HCT116 (cell line): ENCODE results near the gene CPLX3. TPM values are rescaled to one million over a fixed set of nuclear protein-coding genes. Genes with fewer than 3 reads are reported as not detected.

ENCODE experiments used
- ATAC-seq: fragments of 200-7000 bp; cut with Tn5 transposase; 2 replicates; pipeline ENCODE4 v1.9.1; 2020; ENCODE audit warnings: mild to moderate bottlenecking, moderate library complexity
- BruUV-seq: library from RNA; stranded (reverse); fragments of 400-500 nt; replicated peaks from 2 replicates; lab custom pipeline; 2021; lab: Mats Ljungman, UMichigan
- CTCF ChIA-PET: fragments of 300-600 bp; sonication (Branson Sonifier 250); formaldehyde crosslinking; loops from one replicate; lab custom pipeline; 2021; ENCODE audit warnings: antibody characterized with exemption; lab: Charles Lee
- POLR2A ChIA-PET: fragments of 300-600, 350-600 bp; sonication (Branson Sonifier 250); formaldehyde crosslinking; loops from one replicate; lab custom pipeline; 2021; ENCODE audit warnings: antibody characterized with exemption; lab: Charles Lee
- RAD21 ChIA-PET, 2 experiments: fragments of 300-600 bp; sonication (Branson Sonifier 250); formaldehyde crosslinking; loops; one replicate each; lab custom pipeline; 2023; ENCODE audit warnings: low total read pairs in 2 of 2; ENCODE audit not compliant: uncharacterized antibody in 2 of 2, unreplicated experiment in 2 of 2, low non-redundant PET in 1 of 2; lab: Charles Lee
- DNase-seq: peaks from one replicate; pipeline ENCODE4 v3.0.0-alpha.2; 2010; ENCODE audit warnings: low read depth, low spot score
- H2AFZ ChIP-seq: fragments of 200-600 bp; shearing (Covaris generic), sonication (generic); 2 replicates; pipeline ENCODE4 v1.6.1; 2017; ENCODE audit warnings: low read depth, mixed run types, mixed read lengths, antibody characterized with exemption, low read length; ENCODE audit not compliant: poor library complexity, severe bottlenecking
- H3K27ac ChIP-seq: 2 replicates; pipeline ENCODE4 v1.5.1; 2012; ENCODE audit warnings: low read depth, low read length
- H3K27me3 ChIP-seq: fragments of 200-600 bp; sonication (generic); 2 replicates; pipeline ENCODE4 v1.6.1; 2016; ENCODE audit warnings: mixed run types, low read length, mixed read lengths; ENCODE audit not compliant: insufficient read depth
- H3K36me3 ChIP-seq, 2 experiments: fragments of 200-500 bp in 1 of 2; fragments of 200-600 bp in 1 of 2; sonication (Bioruptor generic) in 1 of 2; sonication (generic) in 1 of 2; 2 replicates each; pipeline versions ENCODE4 v1.5.1 to v1.6.1; 2014 to 2016; ENCODE audit warnings: low read length in 2 of 2, inconsistent platforms in 1 of 2, mixed read lengths in 1 of 2, mixed run types in 1 of 2; ENCODE audit not compliant: insufficient read depth in 2 of 2, control insufficient read depth in 1 of 2
- H3K4me1 ChIP-seq, 2 experiments: fragments of 200-600 bp in 1 of 2; sonication (generic) in 1 of 2; 2 replicates each; pipeline versions ENCODE4 v1.5.1 to v1.6.1; 2012 to 2017; ENCODE audit warnings: low read length in 2 of 2, inconsistent platforms in 1 of 2, mild to moderate bottlenecking in 1 of 2, mixed read lengths in 1 of 2, mixed run types in 1 of 2, moderate library complexity in 1 of 2; ENCODE audit not compliant: insufficient read depth in 2 of 2, control insufficient read depth in 1 of 2
- H3K4me2 ChIP-seq: fragments of 200-600 bp; sonication (generic); 2 replicates; pipeline ENCODE4 v1.6.1; 2017; ENCODE audit warnings: mixed run types, low read length, mixed read lengths
- H3K4me3 ChIP-seq, 2 experiments: fragments of 200-600 bp in 1 of 2; sonication (generic) in 1 of 2; replicated peaks in 1 of 2; 2 replicates each; pipeline ENCODE4 v1.5.1; 2011 to 2016; ENCODE audit warnings: low read length in 2 of 2, control low read depth in 1 of 2, low read depth in 1 of 2, mild to moderate bottlenecking in 1 of 2, mixed read lengths in 1 of 2, mixed run types in 1 of 2
- H3K79me2 ChIP-seq: fragments of 200-600 bp; sonication (generic); 2 replicates; pipeline ENCODE4 v1.6.1; 2017; ENCODE audit warnings: mild to moderate bottlenecking, mixed run types, low read length, moderate library complexity, mixed read lengths; ENCODE audit not compliant: insufficient read depth
- H3K9ac ChIP-seq: fragments of 200-600 bp; sonication (generic); 2 replicates; pipeline ENCODE4 v1.6.1; 2016; ENCODE audit warnings: low read length, mixed read lengths
- H3K9me2 ChIP-seq: fragments of 200-600 bp; sonication (generic), shearing (Covaris generic); 2 replicates; pipeline ENCODE4 v1.6.1; 2017; ENCODE audit warnings: mixed run types, mild to moderate bottlenecking, moderate library complexity; ENCODE audit not compliant: insufficient read depth
- H3K9me3 ChIP-seq, 2 experiments: fragments of 200-500 bp in 1 of 2; fragments of 200-600 bp in 1 of 2; sonication (Bioruptor generic) in 1 of 2; sonication (generic) in 1 of 2; 2 replicates each; pipeline ENCODE4 v1.6.1; 2014 to 2017; ENCODE audit warnings: low read length in 2 of 2, mixed read lengths in 2 of 2, inconsistent platforms in 1 of 2, low read depth in 1 of 2, mild to moderate bottlenecking in 1 of 2, mixed run types in 1 of 2, moderate library complexity in 1 of 2; ENCODE audit not compliant: control insufficient read depth in 1 of 2, insufficient read depth in 1 of 2
- H4K20me1 ChIP-seq: fragments of 200-600 bp; sonication (generic), shearing (Covaris generic); 2 replicates; pipeline ENCODE4 v1.6.1; 2017; ENCODE audit warnings: mixed run types, mild to moderate bottlenecking, moderate library complexity; ENCODE audit not compliant: insufficient read depth
- EZH2phosphoT487 ChIP-seq: fragments of 200-600 bp; IDR thresholded peaks from 2 replicates; pipeline ENCODE4 v1.6.1; 2018; ENCODE audit warnings: antibody characterized with exemption, borderline replicate concordance
- POLR2AphosphoS5 ChIP-seq: IDR thresholded peaks from 2 replicates; pipeline ENCODE4 v1.6.1; 2011; ENCODE audit warnings: mild to moderate bottlenecking, low read depth, low read length, moderate library complexity
- RAD21 ChIP-seq: IDR thresholded peaks from 2 replicates; pipeline ENCODE4 v1.6.1; 2012; ENCODE audit warnings: low read depth, mild to moderate bottlenecking
- SRF ChIP-seq: IDR thresholded peaks from 2 replicates; pipeline ENCODE4 v1.6.1; 2012; ENCODE audit warnings: low read depth
- TCF7L2 ChIP-seq: IDR thresholded peaks from 2 replicates; pipeline ENCODE4 v1.7.0; 2011; ENCODE audit warnings: borderline replicate concordance, inconsistent platforms; ENCODE audit not compliant: insufficient read depth, insufficient read length; ENCODE audit errors: extremely low read depth
- ZNF274 ChIP-seq: fragments of 200-500 bp; sonication (Bioruptor generic); IDR thresholded peaks from 2 replicates; pipeline ENCODE4 v1.6.1; 2014; ENCODE audit warnings: mild to moderate bottlenecking, low read depth, low read length, inconsistent platforms
- intact Hi-C: fragments of 100-400 bp; cut with micrococcal nuclease; formaldehyde crosslinking; loops from 2 replicates; pipeline ENCODE4 v1.10.0; 2022
- total RNA-seq: library from RNA; stranded (reverse); gene quantifications from one replicate; pipeline ENCODE4 v1.2.1, GENCODE V29; 2021; ENCODE audit not compliant: unreplicated experiment

Gene CPLX3
- total RNA-seq, 1 experiment from 2014 or later = not detected

DNA sequence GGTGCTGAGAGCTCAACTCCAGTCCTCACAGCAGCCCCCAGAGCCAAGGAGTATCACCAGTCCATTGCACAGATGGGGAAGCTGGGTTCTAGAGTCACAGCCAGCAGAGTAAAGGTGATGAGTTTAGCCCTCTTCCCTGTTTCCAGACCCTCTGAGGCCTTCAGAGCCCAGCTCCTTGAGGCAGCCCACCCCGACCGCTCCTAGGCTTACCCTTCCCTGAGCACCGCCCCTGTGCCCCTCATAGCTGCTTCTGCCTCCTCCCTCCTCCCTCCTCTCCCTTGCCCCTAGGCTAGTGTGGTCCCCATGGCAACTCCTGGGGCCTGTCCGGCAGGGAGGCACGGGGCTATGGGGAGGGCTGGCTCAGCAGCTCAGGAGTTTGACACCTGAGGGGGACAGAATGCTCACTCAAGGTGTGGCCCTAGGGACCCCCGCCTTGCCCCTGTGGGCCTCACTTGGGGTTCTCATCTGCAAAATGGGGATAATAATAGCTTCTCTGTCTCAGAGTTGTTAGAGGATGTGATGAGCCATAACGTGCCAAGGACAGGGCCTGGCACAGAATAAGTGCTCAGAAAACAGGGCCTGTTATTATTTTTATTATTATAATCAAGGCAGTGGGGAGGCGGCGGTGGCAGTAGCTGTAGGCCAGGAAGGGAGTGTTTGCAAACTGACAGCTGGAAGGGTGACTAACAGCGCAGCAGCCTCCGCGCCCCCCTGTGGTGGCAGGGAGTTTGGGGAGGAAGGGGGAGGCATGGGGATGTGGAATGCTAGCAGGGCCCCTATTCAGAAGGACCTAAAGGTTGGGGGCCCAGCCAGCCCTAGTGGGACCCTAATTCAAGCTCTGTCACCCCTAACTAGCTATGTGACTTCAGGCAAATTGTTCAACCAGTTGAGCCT is 33.0 kb upstream of the CPLX3 start:
- Histone ChIP-seq H3K9me3 (no peaks in the 10 kb centered on the region), H3K9ac (no peak overlapping the region), H3K36me3 (no peaks in the 10 kb centered on the region; a peak in 1 of 4 replicates), H2AFZ (no peak overlapping the region), H3K27me3 (no peaks in the 10 kb centered on the region), H4K20me1 (peaks cover 12% of the 10 kb centered on the region; the same call in 1 of the 2 replicates), H3K4me1 (peaks cover 10 to 13% of the 10 kb centered on the region in 2 experiments), H3K4me2 (no peak overlapping the region), H3K79me2 (peaks cover 54% of the 10 kb centered on the region), H3K4me3 (no peak overlapping the region), H3K27ac (no peak overlapping the region), H3K9me2 (no peaks in the 10 kb centered on the region)
- CTCF ChIA-PET = interaction anchor here (0.8 to 1.9 kb wide), 2 partner anchors 22 to 108 kb away, joined by 3 to 5 read pairs; no protein-coding TSS in a partner anchor
- ATAC-seq (no peak), DNase-seq (no peak)
- POLR2A ChIA-PET = interaction anchor here (1.3 kb wide), 1 partner anchor 333 kb away, joined by 3 read pairs; the partner anchor contains the start of gene UBL7
- no TSS peak for BruUV-seq
- intact Hi-C loops = no loop called here
- RAD21 ChIA-PET = interaction anchor here in 1 of 2 experiments (1.0 kb wide), 1 partner anchor 22 kb away, joined by 3 read pairs; no protein-coding TSS in a partner anchor
- TF ChIP-seq SRF (no peak), POLR2AphosphoS5 (no peak), RAD21 (no peak), EZH2phosphoT487 (no peak), ZNF274 (no peak), TCF7L2 (no peak)
